ENCODE results near the gene RPL19.

RPL19 gene

GRCh38 chr17:39181303-39181702 is 18.8 kb upstream of the RPL19 start:
- no peak for DNase-seq (ENCODE audit: extremely low spot score)
- TF ChIP-seq L3MBTL2 (conservative IDR thresholded peaks at IDR 0.05) (no peak), ZNF384 (IDR thresholded peaks at IDR 0.05) (no peak), BHLHE40 (IDR thresholded peaks at IDR 0.05; ENCODE audit: borderline replicate concordance) (no peak), ELF4 (IDR thresholded peaks at IDR 0.05) (no peak), NFRKB (IDR thresholded peaks at IDR 0.05) (no peak), HDGF (IDR thresholded peaks at IDR 0.05; ENCODE audit: borderline replicate concordance) (no peak), FOXM1 (IDR thresholded peaks at IDR 0.05; ENCODE audit: borderline replicate concordance) (no peak), FOXA1 (IDR thresholded peaks at IDR 0.05) (no peak), LEF1 (IDR thresholded peaks at IDR 0.05; ENCODE audit: borderline replicate concordance) (no peak), SUZ12 (IDR thresholded peaks at IDR 0.05) (no peak), PKNOX1 (IDR thresholded peaks at IDR 0.05) (no peak), SP1 (IDR thresholded peaks at IDR 0.05) (no peak), CTBP1 (IDR thresholded peaks at IDR 0.05; ENCODE audit: borderline replicate concordance) (no peak), FOXK2 (IDR thresholded peaks at IDR 0.05) (no peak), TARDBP (IDR thresholded peaks at IDR 0.05) (no peak), ARNT (IDR thresholded peaks at IDR 0.05) (no peak)
- CTCF ChIA-PET: interaction anchor here (1.6 kb wide), 1 partner anchor 17 kb away, joined by 6 read pairs; no protein-coding TSS in a partner anchor
- POLR2A ChIA-PET: no interaction called here

- POLR2A ChIA-PET: interaction anchor here (0.7 to 1.7 kb wide), 3 partner anchors 10 to 17 kb away, joined by 3 to 7 read pairs (median 4); partner anchors contain the start of gene RPL19
- no peak for DNase-seq (ENCODE audit: extremely low spot score)
- CTCF ChIA-PET: interaction anchor here (0.9 to 1.6 kb wide), 4 partner anchors 9 to 200 kb away, joined by 4 to 10 read pairs (median 5); no protein-coding TSS in a partner anchor
- TF ChIP-seq FOXM1 (IDR thresholded peaks at IDR 0.05; ENCODE audit: borderline replicate concordance): no peak
- no peak for TF ChIP-seq ELF4 (IDR thresholded peaks at IDR 0.05)
- TF ChIP-seq NFRKB (IDR thresholded peaks at IDR 0.05): no peak
- no peak for TF ChIP-seq ZNF384 (IDR thresholded peaks at IDR 0.05)
- no peak for TF ChIP-seq L3MBTL2 (conservative IDR thresholded peaks at IDR 0.05)
- no peak for TF ChIP-seq BHLHE40 (IDR thresholded peaks at IDR 0.05; ENCODE audit: borderline replicate concordance)
- no peak for TF ChIP-seq TARDBP (IDR thresholded peaks at IDR 0.05)
- TF ChIP-seq FOXK2 (IDR thresholded peaks at IDR 0.05): no peak
These were observed 17.0 kb upstream of the RPL19 start for GRCh38 chr17:39183045-39183444.

- POLR2A ChIA-PET: interaction anchor here (0.7 to 1.7 kb wide), 3 partner anchors 10 to 16 kb away, joined by 3 to 7 read pairs (median 4); partner anchors contain the start of gene RPL19
- TF ChIP-seq LEF1 (IDR thresholded peaks at IDR 0.05; ENCODE audit: borderline replicate concordance): no peak
- no peak for TF ChIP-seq CTBP1 (IDR thresholded peaks at IDR 0.05; ENCODE audit: borderline replicate concordance)
- TF ChIP-seq FOXK2 (IDR thresholded peaks at IDR 0.05): no peak
- no peak for TF ChIP-seq ZNF384 (IDR thresholded peaks at IDR 0.05)
- no peak for TF ChIP-seq L3MBTL2 (conservative IDR thresholded peaks at IDR 0.05)
- no peak for TF ChIP-seq BHLHE40 (IDR thresholded peaks at IDR 0.05; ENCODE audit: borderline replicate concordance)
- TF ChIP-seq FOXA1 (IDR thresholded peaks at IDR 0.05): no peak
- no peak for TF ChIP-seq ARNT (IDR thresholded peaks at IDR 0.05)
- TF ChIP-seq SP1 (IDR thresholded peaks at IDR 0.05): no peak
- TF ChIP-seq SUZ12 (IDR thresholded peaks at IDR 0.05): no peak
- TF ChIP-seq FOXM1 (IDR thresholded peaks at IDR 0.05; ENCODE audit: borderline replicate concordance): no peak
- no peak for TF ChIP-seq TARDBP (IDR thresholded peaks at IDR 0.05)
- TF ChIP-seq PKNOX1 (IDR thresholded peaks at IDR 0.05): no peak
- CTCF ChIA-PET: interaction anchor here (0.9 to 1.6 kb wide), 3 partner anchors 9 to 200 kb away, joined by 4 to 10 read pairs (median 5); no protein-coding TSS in a partner anchor
- DNase-seq (ENCODE audit: extremely low spot score): no peak
These were observed 16.4 kb upstream of the RPL19 start for GRCh38 chr17:39183720-39184119.

- DNase-seq (ENCODE audit: extremely low spot score): no peak
- TF ChIP-seq HDGF (IDR thresholded peaks at IDR 0.05; ENCODE audit: borderline replicate concordance) (no peak), TARDBP (IDR thresholded peaks at IDR 0.05) (no peak), SP1 (IDR thresholded peaks at IDR 0.05) (no peak), FOXM1 (IDR thresholded peaks at IDR 0.05; ENCODE audit: borderline replicate concordance) (no peak), L3MBTL2 (conservative IDR thresholded peaks at IDR 0.05) (no peak), BHLHE40 (IDR thresholded peaks at IDR 0.05; ENCODE audit: borderline replicate concordance) (no peak), ZNF384 (IDR thresholded peaks at IDR 0.05) (no peak), SUZ12 (IDR thresholded peaks at IDR 0.05) (no peak), ELF4 (IDR thresholded peaks at IDR 0.05) (no peak), NFRKB (IDR thresholded peaks at IDR 0.05) (no peak), PKNOX1 (IDR thresholded peaks at IDR 0.05) (no peak)
- ChIA-PET CTCF (interaction anchor here (1.2 kb wide), 1 partner anchor 12 kb away, joined by 3 read pairs; no protein-coding TSS in a partner anchor), POLR2A (interaction anchor here (1.0 kb wide), 1 partner anchor 13 kb away, joined by 8 read pairs; the partner anchor contains the start of gene RPL19)
These were observed 13.5 kb upstream of the RPL19 start for GRCh38 chr17:39186481-39187002.

GRCh38 chr17:39187152-39187830 is 12.8 kb upstream of the RPL19 start:
- CTCF ChIA-PET: interaction anchor here (1.2 kb wide), 1 partner anchor 12 kb away, joined by 3 read pairs; no protein-coding TSS in a partner anchor
- POLR2A ChIA-PET: no interaction called here
- DNase-seq (ENCODE audit: extremely low spot score): no peak
- no peak for TF ChIP-seq SUZ12 (IDR thresholded peaks at IDR 0.05)
